Endothelial cell of umbilical vein (primary cell): ENCODE data around the gene ZEB1. TPM values are rescaled to one million over a fixed set of nuclear protein-coding genes. Genes with fewer than 3 reads are reported as not detected.

Source experiments
- BruUV-seq: library from RNA; stranded (reverse); fragments of 400-500 nt; replicated peaks from 2 replicates; lab custom pipeline; 2021; lab: Mats Ljungman, UMichigan
- CTCF ChIA-PET: fragments of 300-600, 350-600 bp; sonication (Branson Sonifier 250); formaldehyde crosslinking; loops from one replicate; lab custom pipeline; 2021; ENCODE audit warnings: antibody characterized with exemption, inconsistent platforms; lab: Charles Lee
- POLR2A ChIA-PET: fragments of 300-600, 350-600 bp; sonication (Branson Sonifier 250); formaldehyde crosslinking; loops from one replicate; lab custom pipeline; 2021; ENCODE audit warnings: antibody characterized with exemption, inconsistent platforms; lab: Charles Lee
- DNase-seq: peaks from one replicate; pipeline ENCODE4 v3.0.0-alpha.2; 2011; ENCODE audit warnings: low read depth, low spot score
- FAIRE-seq: peaks from 2 replicates; lab custom pipeline; 2011; peaks lifted over from hg19 to GRCh38; lab: Jason Lieb, UNC
- H2AFZ ChIP-seq: 2 replicates; pipeline ENCODE4 v1.6.0; 2012; ENCODE audit warnings: low read depth, low read length, control low read depth, inconsistent platforms
- H3K27ac ChIP-seq: 2 replicates; pipeline ENCODE4 v1.5.1; 2011; ENCODE audit warnings: low read depth, mild to moderate bottlenecking, control low read depth, low read length, moderate library complexity; ENCODE audit not compliant: insufficient read depth
- H3K27me3 ChIP-seq, 2 experiments: 2 replicates each; pipeline versions ENCODE4 v1.6.0 to v1.6.1; 2011; ENCODE audit warnings: low read length in 2 of 2, mixed read lengths in 1 of 2; ENCODE audit not compliant: control insufficient read depth in 2 of 2, insufficient read depth in 2 of 2
- H3K36me3 ChIP-seq, 2 experiments: 2 replicates in 1 of 2; 3 replicates in 1 of 2; pipeline ENCODE4 v1.5.1; 2011; ENCODE audit warnings: low read length in 2 of 2, mild to moderate bottlenecking in 1 of 2, moderate library complexity in 1 of 2; ENCODE audit not compliant: control insufficient read depth in 2 of 2, insufficient read depth in 2 of 2; ENCODE audit errors: extremely low read depth in 1 of 2
- H3K4me1 ChIP-seq: 3 replicates; pipeline ENCODE4 v1.5.1; 2011; ENCODE audit warnings: mild to moderate bottlenecking, low read length; ENCODE audit not compliant: control insufficient read depth, insufficient read depth; ENCODE audit errors: extremely low read depth
- H3K4me2 ChIP-seq: 2 replicates; pipeline ENCODE4 v1.6.1; 2011; ENCODE audit warnings: low read length, control low read depth, mixed read lengths; ENCODE audit not compliant: insufficient read depth
- H3K4me3 ChIP-seq, 3 experiments: fragments of 200-600 bp in 1 of 3; sonication (generic), shearing (Covaris generic) in 1 of 3; replicated peaks in 1 of 3; 2 replicates each; pipeline ENCODE4 v1.5.1; 2011 to 2016; ENCODE audit warnings: control low read depth in 3 of 3, low read length in 3 of 3, mild to moderate bottlenecking in 2 of 3, inconsistent platforms in 1 of 3, low read depth in 1 of 3, moderate library complexity in 1 of 3; ENCODE audit not compliant: insufficient read depth in 1 of 3
- H3K79me2 ChIP-seq: 2 replicates; pipeline ENCODE4 v1.6.0; 2012; ENCODE audit warnings: low read length, inconsistent platforms; ENCODE audit not compliant: control insufficient read depth, insufficient read depth
- H3K9ac ChIP-seq: replicated peaks from 2 replicates; pipeline ENCODE3; 2011; ENCODE audit warnings: low read length, control low read depth; ENCODE audit not compliant: insufficient read depth; ENCODE audit errors: extremely low read depth
- H3K9me1 ChIP-seq: replicated peaks from 3 replicates; pipeline ENCODE4 v1.6.0; 2011; ENCODE audit warnings: mild to moderate bottlenecking, low read length; ENCODE audit not compliant: control insufficient read depth, insufficient read depth; ENCODE audit errors: extremely low read depth
- H3K9me3 ChIP-seq: replicated peaks from 2 replicates; pipeline ENCODE4 v1.5.1; 2012; ENCODE audit warnings: low read length, inconsistent platforms; ENCODE audit not compliant: control insufficient read depth, insufficient read depth
- H4K20me1 ChIP-seq: replicated peaks from 2 replicates; pipeline ENCODE3; 2011; ENCODE audit warnings: mild to moderate bottlenecking, low read length; ENCODE audit not compliant: control insufficient read depth, insufficient read depth; ENCODE audit errors: extremely low read depth
- CTCF ChIP-seq, 2 donors: IDR thresholded peaks; 1 replicate in 1 of 2; 2 replicates in 1 of 2; pipeline ENCODE4 v1.5.1; 2011; ENCODE audit warnings: low read length in 2 of 2, mild to moderate bottlenecking in 2 of 2, moderate library complexity in 2 of 2, control low read depth in 1 of 2, inconsistent platforms in 1 of 2, low read depth in 1 of 2; ENCODE audit not compliant: insufficient read depth in 1 of 2; ENCODE audit errors: extremely low read depth in 1 of 2
- EZH2 ChIP-seq: IDR thresholded peaks from 2 replicates; pipeline ENCODE4 v1.6.1; 2012; ENCODE audit warnings: borderline replicate concordance, low read depth, mild to moderate bottlenecking, moderate library complexity, low read length, inconsistent platforms; ENCODE audit not compliant: severe bottlenecking
- FOS ChIP-seq: IDR thresholded peaks from 2 replicates; pipeline ENCODE4 v1.6.1; 2011; ENCODE audit warnings: mild to moderate bottlenecking, low read length, moderate library complexity, borderline replicate concordance; ENCODE audit not compliant: insufficient read depth
- GATA2 ChIP-seq: IDR thresholded peaks from 2 replicates; pipeline ENCODE4 v1.7.0; 2011; ENCODE audit warnings: low read depth, mild to moderate bottlenecking, moderate library complexity, mixed read lengths, low read length; ENCODE audit not compliant: insufficient read length, insufficient read depth
- JUN ChIP-seq: IDR thresholded peaks from 2 replicates; pipeline ENCODE4 v1.6.1; 2011; ENCODE audit warnings: borderline replicate concordance, low read depth; ENCODE audit not compliant: insufficient read length, insufficient read depth
- MAX ChIP-seq: IDR thresholded peaks from 2 replicates; pipeline ENCODE4 v1.6.1; 2011; ENCODE audit not compliant: insufficient read depth, insufficient read length
- MYC ChIP-seq: IDR thresholded peaks from one replicate; pipeline ENCODE4 v1.6.1; 2011; ENCODE audit warnings: mild to moderate bottlenecking, low read depth, low read length
- POLR2A ChIP-seq: IDR thresholded peaks from 2 replicates; pipeline ENCODE4 v1.6.1; 2012; ENCODE audit warnings: low read depth, mild to moderate bottlenecking, control low read depth, low read length
- POLR2AphosphoS5 ChIP-seq: IDR thresholded peaks from 2 replicates; pipeline ENCODE4 v1.6.1; 2012; ENCODE audit warnings: low read depth, mild to moderate bottlenecking, control low read depth, low read length, moderate library complexity; ENCODE audit not compliant: insufficient read depth
- dilution Hi-C: fragments of 300-500 bp; cut with MboI; formaldehyde crosslinking; loops from one replicate; pipeline ENCODE4 v1.15.0; 2019; ENCODE audit warnings: low sequenced_read_pairs; ENCODE audit not compliant: extremely low pct_ligation_motif_present
- intact Hi-C: fragments of 100-400 bp; cut with micrococcal nuclease; formaldehyde crosslinking; loops from one replicate; pipeline ENCODE4 v1.10.0; 2022
- polyA plus RNA-seq, 4 experiments: library from polyadenylated mRNA; depleted of rRNA in 3 of 4; stranded (reverse) in 3 of 4; unstranded in 1 of 4; fragments of >200 nt; gene quantifications; 2 replicates each; pipeline versions ENCODE4 v1.2.1 to v1.2.3, GENCODE V29; 2011 to 2012; ENCODE audit warnings: missing spikeins in 1 of 4
- total RNA-seq: library from RNA; stranded (reverse); gene quantifications from 2 replicates; pipeline ENCODE4 v1.2.3, GENCODE V29; 2021

The ZEB1 gene
- total and polyA plus RNA-seq, 2 donors (not counting 3 experiments of a cell fraction or from before 2014, with no cell fraction given), result 19.8 to 130 TPM

GRCh38 chr10:31372439-31372838 is 53.4 kb downstream of the ZEB1 start:
- Histone ChIP-seq H4K20me1 (peaks cover 33% of the 10 kb centered on the region), H3K36me3 (no peaks in the 10 kb centered on the region), H3K79me2 (peaks cover 98% of the 10 kb centered on the region), H3K9me1 (peaks cover 4% of the 10 kb centered on the region), H3K4me1 (no peaks in the 10 kb centered on the region), H3K9me3 (no peaks in the 10 kb centered on the region), H2AFZ (no peak overlapping the region), H3K9ac (no peak overlapping the region), H3K4me3 (no peak overlapping the region), H3K27ac (no peak overlapping the region), H3K4me2 (no peak overlapping the region), H3K27me3 (no peaks in the 10 kb centered on the region)
- BruUV-seq, result no TSS peak
- no peak for FAIRE-seq
- dilution Hi-C loops, result no loop called here
- CTCF ChIA-PET, result interaction anchor here (0.8 kb wide), 1 partner anchor 19 kb away, joined by 3 read pairs; no protein-coding TSS in a partner anchor
- TF ChIP-seq JUN (no peak), MYC (no peak), POLR2A (no peak), CTCF (IDR thresholded peaks at IDR 0.05; ENCODE audit: extremely low read depth in 1 of 2, insufficient read depth in 1 of 2, low read depth in 1 of 2, low read length in 2 of 2) (no peak), POLR2AphosphoS5 (no peak), GATA2 (no peak), MAX (no peak), FOS (no peak), EZH2 (no peak)
- intact Hi-C loops, result no loop called here
- DNase-seq, result no peak
- POLR2A ChIA-PET, result no interaction called here
